T-helper 22 cell (primary cell): ENCODE measurements around the gene DEFB121.
"Not testable (repeated sequence)": the region's sequence is repeated elsewhere in the genome, so short reads cannot be mapped to it uniquely, and the experiment has no call there.

Experiments
- DNase-seq: peaks from one replicate; pipeline ENCODE4 v3.0.0-alpha.2; 2020; ENCODE audit warnings: low read depth

DEFB121 gene

DNA sequence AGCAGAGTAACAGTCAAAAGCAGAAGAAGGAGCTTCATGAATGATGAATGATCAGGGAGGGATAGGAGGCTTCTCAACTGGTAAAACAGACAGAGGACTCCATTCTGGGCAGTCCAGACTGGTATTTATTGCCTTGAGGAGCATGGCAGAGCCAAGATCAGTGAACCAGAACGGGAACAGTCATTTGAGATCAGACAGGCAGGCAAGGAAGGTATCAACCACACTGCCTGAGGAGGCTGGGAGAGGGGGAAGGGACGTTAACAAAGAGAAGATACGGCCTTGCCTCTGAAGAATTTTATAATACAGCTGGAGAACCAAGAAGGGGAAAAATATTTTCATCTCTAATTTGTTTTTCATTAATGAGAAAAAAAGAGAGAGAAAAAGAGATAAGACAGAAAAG is at the start of gene DEFB121:
TSS of gene DEFB121 (minus strand) at position 101 of the 400 bp plus-strand sequence. CDS start at position 38, 63 bp downstream.
- no peak for DNase-seq

DNA sequence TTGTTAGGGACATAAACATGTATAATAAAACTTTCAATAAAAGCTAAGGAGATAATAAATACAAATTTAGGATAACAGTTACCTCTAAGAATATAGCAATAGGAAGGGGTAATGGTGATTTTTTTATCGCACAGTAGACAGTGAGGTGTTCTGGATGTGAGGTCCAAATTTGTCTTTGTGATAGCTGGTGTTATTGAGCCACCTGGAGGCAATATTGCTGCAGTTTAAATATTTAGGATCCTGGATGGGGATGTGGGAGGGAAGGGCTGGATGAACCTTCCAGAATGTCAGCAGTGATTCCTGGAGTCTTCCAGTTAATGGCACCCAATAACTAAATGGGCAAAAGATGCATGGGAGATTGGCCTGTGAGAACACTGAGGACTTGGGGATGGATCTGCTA is 48.3 kb upstream of the DEFB121 start:
- no peak for DNase-seq

DNA sequence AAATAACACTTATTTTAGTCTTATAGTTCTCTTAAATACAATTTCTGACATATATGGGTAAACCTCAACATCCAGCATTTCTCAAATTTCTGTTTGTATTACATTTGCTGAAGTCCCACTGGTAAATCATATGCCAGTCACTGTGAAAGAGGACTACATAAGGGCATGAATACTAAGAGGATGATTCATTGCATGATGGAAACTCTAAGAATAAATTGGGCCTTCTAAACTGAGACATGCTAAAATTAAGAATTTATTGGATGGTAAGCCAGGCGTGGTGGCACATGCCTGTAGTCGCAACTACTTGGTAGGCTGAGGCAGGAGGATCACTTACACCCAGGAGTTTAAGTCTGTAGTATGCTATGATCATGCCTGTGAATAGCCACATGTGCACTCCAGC is 46.6 kb upstream of the DEFB121 start:
- no peak for DNase-seq

DNA sequence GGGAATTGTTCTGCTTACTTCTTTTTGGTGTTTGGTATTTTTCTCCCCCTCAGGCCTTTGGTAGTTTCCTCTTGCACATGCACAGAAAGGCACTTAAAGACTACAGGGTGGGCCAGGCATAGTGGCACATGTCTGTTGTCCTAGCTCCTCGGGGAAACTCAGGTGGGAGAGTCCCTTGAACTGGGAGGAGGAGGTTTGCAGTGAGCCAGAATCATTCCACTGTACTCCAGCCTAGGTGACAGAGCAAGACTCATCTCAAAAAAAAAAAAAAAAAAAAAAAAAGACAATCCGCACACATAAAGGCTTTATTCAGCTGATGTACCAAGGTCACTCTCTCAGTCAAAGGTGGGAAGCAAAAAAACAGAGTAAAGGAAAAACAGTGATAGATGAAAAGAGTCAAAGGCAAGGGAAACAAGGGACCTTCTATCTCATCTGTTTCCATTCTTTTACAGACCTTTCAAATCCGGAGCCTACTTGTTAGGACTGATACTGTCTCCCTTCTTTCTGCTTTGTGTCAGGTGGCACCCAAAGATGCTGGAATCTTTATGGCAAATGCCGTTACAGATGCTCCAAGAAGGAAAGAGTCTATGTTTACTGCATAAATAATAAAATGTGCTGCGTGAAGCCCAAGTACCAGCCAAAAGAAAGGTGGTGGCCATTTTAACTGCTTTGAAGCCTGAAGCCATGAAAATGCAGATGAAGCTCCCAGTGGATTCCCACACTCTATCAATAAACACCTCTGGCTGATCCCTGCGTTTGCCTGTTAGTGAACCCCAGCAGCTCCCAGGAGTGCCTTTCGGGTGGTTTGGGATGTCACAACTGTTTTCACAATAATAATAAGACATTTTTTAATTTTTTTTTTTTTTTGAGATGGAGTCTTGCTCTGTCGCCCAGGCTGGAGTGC is 43.7 kb upstream of the DEFB121 start:
- DNase-seq, result no peak

- DNase-seq, result no peak
Observed at GRCh38 chr20:31446084-31446819, 40.2 kb upstream of the DEFB121 start.

DNA sequence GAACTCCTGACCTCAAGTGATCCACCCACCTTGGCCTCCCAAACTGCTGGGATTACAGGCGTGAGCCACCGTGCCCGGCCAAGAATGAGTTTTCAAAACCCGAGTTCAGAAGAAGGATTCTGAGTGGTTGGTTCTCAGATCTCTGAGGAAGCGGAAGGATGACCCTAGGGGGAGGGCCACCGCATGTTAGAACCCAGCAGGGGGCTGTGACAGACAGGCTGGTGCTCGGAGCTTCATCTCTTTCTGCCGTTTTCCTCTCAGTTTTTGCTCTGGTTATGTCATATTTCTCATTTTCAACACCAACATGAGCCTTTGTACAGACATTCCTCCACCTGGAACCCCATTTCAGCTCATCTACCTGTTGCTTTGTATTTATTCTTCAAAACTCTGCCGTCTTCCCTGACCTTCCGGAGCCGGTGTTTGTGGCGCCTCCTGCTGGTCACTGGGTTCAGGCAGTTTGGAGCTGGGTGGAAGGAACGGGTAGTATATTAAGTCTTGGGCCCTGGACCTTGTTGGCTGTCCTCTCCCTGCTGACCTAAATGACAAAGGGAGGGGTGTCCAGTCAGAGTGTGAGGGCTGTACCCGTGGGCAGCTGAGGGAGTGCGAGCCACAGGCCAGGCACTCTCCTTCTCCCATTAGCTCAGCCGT is 34.1 kb upstream of the DEFB121 start, which contains the start of gene DEFB123:
TSS of gene DEFB123 (plus strand) at position 621 of the 648 bp plus-strand sequence. CDS start 67 bp downstream, outside the sequence.
- no peak for DNase-seq

GRCh38 chr20:31430568-31431115 is 24.6 kb upstream of the DEFB121 start:
- no peak for DNase-seq

- not testable (repeated sequence) for DNase-seq
Observed at GRCh38 chr20:31427576-31427975, 21.6 kb upstream of the DEFB121 start.

DNA sequence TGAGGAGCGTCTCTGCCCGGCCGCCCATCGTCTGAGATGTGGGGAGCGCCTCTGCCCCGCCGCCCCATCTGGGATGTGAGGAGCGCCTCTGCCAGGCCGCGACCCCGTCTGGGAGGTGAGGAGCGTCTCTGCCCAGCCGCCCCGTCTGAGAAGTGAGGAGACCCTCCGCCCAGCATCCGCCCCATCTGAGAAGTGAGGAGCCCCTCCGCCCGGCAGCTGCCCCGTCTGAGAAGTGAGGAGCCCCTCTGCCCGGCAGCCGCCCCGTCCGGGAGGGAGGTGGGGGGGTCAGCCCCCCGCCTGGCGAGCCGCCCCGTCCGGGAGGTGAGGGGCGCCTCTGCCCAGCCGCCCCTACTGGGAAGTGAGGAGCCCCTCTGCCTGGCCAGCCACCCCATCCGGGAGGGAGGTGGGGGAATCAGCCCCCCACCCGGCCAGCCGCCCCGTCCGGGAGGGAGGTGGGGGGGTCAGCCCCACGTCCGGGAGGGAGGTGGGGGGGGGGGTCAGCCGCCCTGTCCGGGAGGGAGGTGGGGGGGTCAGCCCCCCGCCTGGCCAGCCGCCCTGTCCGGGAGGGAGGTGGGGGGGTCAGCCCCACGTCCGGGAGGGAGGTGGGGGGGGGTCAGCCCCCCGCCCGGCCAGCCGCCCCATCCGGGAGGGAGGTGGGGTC is 21.0 kb upstream of the DEFB121 start:
- not testable (repeated sequence) for DNase-seq

DNA sequence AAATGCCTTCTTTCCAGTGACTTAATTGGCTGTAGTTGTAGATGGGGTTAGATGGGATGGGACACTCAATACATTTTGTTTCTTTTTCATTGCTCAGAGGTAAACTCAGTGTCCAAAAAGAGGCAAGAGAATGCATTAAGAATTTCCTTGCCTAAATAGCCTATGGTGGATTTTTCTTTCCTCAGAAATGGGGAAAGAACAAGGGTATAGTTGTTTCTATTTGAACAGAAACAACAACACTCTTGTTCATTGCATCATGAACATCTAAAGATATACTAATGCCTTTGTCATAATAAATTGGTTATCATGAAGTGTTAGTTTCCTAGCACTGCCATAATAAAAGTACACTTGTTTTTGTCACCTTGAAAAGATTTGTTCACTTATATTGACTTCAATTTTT is 19.8 kb upstream of the DEFB121 start:
- DNase-seq, result no peak

- DNase-seq, result no peak
Observed at GRCh38 chr20:31418307-31418706, 12.3 kb upstream of the DEFB121 start.

DNA sequence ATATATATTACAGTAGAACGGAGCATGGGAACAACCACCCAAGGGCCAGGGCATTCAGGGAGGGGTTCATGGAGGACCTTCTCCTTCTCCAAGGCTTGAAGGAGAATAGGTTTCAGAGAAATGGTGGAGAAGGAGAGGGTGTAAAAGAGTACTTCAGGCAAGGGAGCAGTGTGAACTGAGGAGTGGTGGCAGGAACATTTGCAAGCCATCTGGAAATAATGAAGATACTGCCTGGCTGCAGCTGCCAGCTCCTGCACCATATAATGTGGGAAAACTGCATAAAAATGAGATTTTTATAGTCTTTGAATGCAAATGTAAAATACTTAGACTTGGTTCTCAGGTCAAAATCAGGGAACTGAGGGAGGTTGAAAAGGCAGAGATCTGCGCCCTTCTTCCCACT is 9.6 kb upstream of the DEFB121 start:
- no peak for DNase-seq

DNA sequence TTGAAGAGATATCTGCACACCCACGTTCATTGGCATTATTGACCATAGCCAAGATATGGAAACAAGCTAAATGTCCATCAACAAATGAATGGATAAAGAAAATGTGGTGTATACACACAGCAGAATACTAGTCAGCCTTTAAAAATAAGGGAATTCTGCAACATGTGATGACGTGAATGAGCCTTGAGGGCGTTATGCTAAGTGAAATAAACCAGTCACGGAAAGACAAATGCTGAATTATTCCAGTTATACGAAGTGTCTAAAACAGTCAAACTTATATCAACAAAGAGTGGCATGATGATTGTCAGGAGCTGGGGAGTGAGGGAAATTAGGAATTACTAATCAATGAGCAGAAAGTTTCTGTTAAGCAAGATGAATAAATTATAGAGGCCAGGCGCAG is 8.4 kb upstream of the DEFB121 start:
- no peak for DNase-seq

- no peak for DNase-seq
Observed at GRCh38 chr20:31410011-31410410, 4.0 kb upstream of the DEFB121 start.

GRCh38 chr20:31403886-31404285 is 2.1 kb downstream of the DEFB121 start:
- no peak for DNase-seq

DNA sequence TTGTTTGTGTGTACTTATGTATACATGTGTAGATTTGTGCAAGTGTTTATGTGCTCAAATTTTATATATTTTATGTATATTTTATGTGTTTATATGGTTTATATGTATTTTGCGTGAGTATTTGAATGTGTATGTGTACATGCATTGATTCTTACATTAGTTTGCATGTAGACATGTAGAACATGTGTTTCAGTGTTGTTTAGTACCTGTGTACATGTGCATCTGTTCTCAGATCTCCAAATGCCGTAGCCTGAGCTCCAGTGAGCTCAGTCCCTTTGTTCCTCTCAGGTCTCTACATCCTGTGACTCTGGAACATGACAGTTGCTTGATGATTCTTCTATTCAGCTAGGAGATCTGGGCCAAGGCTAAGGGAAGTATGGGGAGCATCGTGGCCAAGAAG is 11.1 kb downstream of the DEFB121 start:
- no peak for DNase-seq

DNA sequence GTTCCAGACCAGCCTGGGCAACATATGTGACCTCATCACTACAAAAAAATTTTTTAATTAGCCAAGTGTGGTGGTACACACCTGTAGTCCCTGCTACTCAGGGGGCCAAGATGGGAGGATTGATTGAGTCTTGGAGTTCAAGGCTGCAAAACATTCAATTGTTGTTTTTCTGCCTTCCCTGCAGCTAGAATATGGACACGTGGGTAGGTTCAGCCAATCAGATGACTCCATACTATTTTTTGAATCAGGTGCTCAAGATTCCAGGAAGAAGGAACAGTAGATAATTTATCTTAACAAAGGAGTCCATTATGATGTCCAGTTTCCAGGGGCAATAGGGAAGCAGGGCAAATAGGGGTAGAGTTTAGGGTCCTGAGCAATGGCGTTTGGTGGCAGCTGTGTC is 13.2 kb downstream of the DEFB121 start:
- no peak for DNase-seq

- DNase-seq, result no peak
Observed at GRCh38 chr20:31390490-31390889, 15.5 kb downstream of the DEFB121 start, which contains the start of gene DEFB119. Gene DEFB119 (minus strand): TSS chr20:31390590. CDS start chr20:31390483, 107 bp downstream.

DNA sequence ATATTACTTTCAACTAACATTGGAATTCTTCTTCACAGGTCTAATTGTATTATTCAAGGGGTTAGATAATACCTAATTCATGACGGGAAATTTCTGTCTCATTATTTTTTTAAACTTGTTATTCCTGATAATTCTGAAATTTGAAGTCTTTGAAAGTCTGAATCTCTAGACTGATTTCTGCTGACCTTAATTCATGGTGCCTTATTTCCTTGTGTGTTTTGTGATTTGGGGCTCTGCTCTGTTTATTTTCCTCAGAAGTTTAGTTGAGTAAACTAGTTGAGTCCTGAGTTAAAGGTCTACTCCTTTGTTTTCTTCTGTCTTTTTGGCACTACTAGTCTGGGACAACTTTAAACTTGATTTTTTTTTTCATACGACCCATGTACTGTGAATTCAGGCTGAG is 31.7 kb downstream of the DEFB121 start:
- no peak for DNase-seq

DNA sequence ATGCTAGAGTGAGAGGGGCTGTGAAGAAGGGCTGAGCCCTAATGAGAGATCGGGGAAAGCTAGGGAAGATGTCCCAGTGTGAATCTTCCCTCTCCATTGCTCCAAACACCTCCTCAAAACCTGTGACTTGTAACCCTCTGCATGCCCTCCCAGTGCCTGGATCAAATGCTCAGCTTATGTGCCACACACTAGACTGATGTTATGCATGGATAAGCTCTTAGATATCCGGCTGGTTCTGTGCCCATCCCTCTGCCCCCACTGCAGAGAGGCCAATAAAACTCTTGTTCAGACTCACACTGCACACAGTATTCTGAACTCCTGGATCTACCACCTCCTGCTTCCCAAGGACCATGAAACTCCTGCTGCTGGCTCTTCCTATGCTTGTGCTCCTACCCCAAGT is 37.7 kb downstream of the DEFB121 start, which contains the start of gene DEFB118:
TSS of gene DEFB118 (plus strand) at position 301 of the 400 bp plus-strand sequence. CDS start at position 351, 50 bp downstream.
- DNase-seq, result no peak

DNA sequence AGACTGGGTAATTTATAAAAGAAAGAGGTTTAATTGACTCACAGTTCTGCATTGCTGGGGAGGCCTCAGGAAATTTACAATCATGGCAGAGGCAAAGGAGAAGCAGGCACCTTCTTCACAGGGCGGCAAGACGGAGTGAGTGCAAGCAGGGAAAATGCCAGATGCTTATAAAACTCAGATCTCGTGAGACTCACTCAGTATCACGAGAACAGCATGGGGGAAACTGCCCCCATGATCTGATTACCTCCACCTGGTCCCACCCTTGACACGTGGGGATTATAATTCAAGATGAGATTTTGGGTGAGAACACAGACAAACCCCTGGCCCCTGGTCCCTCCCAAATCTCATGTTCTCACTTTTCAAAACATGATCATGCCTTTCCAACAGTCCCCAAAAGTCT is 41.7 kb downstream of the DEFB121 start:
- not testable (repeated sequence) for DNase-seq
